ENCODE measurements around the gene NME9.

Gene NME9

GRCh38 chr3:138270245-138270644 is 59.4 kb downstream of the NME9 start:
- DNase-seq, result no peak

DNA sequence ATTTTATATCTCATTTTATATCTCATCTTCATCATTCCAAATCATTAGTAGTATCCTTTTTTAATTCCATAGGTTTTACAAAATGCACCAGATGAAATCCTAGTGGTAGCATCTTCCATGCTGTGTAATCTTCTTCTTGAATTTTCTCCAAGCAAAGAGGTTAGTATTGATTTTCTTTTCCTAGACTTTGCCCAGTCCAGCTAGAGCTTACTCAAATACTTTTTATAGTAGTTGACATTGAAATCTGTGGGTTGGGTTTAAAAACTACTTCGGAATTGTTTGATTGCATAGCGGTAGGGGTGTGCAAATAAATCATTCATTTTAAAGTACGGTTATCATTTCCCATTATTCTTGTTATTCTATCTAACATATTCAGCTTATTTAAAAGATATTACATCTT is 62.6 kb downstream of the NME9 start:
- no peak for DNase-seq

DNA sequence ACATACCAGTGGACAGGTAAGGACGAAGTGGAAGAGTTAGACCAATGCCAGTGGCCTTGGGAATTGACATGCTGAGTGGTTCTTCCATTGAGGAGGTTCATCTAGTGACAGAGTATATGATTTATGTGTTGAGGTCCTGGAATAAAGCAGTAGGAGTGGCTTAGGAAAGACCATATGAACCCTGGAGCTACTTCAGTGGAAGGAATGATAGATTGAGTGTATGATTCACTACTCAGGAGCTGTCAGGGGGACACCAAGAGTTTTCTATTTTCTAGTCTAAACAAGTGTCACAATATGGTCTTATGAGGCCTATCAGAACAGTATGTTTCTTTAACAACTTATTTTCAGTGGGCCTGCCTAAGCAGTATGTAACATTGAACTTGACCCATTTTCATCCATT is 63.9 kb downstream of the NME9 start:
- DNase-seq, result no peak

DNA sequence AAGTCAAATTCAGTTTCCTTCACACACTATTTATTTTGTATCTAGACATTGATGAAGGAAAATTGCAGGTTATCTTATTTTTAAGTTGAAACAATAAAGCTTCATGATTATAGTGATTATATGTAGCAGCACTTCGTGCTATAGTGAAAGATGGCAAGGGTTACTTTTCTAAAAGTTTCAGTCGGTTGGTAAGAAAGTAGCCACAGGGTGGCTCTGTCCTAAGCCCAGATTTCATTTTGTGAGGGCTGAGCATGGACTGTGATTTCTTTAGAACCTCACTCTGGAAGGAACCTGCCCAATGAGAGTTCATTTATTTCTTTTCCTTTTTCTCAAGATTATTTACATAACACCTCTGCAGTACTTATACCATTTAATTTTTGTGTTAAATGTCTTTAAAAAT is 66.5 kb downstream of the NME9 start:
- DNase-seq, result no peak

DNA sequence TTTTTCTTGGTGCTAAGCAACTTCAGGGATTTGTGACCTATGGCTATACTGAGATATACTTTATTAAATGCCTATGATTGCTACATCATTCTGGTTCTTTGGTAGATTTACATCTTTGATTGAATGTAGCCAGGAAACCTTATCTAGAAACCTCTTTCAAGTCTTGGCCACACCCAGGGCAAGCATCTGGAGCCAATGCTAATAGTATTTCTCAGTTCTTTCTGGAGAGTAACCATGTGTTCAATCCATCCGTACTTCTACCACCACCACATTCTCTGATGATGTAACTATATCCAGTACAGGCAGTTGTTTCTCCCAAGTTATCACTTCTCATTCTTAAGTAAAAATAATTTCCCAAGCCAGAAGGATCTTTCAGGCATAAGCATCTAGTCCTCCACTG is 69.0 kb downstream of the NME9 start:
- no peak for DNase-seq

DNA sequence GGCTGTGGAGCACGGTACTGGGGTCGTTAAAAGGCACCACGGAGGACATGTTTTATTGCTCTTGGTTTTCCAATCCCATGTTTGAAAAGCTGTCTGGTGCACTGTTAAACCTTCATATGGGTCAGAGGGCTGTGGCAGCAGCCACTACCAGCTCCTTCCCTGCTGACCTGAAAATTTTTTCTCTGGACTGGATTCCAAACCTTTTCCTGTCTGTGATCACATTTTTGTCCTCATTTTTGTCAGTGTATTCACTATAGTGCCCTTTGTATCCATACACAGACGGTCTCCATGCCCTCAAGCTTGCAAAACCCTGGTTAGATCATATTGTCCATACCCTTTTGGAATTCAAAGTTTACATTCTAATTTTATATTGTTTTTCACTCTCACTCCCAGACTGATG is 70.5 kb downstream of the NME9 start:
- no peak for DNase-seq

GRCh38 chr3:138257986-138258385 is 71.7 kb downstream of the NME9 start:
- DNase-seq, result no peak

DNA sequence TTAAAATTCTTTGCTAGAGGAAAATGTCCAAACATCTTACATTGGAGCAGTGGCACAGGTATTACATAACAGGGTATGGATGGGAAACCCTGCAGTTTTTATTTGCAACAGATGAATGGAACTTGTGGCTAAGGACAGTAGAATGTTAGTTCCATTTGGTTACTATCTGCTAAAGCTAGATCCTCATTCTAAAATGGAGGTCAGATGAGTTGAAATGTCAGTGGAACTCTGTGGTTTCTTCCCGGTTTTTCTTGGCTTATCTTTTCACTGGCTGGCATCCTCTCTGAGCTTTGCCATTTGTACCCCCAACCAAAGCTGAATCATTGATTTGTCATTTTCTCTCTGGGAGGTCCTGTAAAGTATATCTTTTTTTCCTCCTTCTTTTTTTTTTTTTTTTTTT is 73.6 kb downstream of the NME9 start:
- DNase-seq, result no peak

DNA sequence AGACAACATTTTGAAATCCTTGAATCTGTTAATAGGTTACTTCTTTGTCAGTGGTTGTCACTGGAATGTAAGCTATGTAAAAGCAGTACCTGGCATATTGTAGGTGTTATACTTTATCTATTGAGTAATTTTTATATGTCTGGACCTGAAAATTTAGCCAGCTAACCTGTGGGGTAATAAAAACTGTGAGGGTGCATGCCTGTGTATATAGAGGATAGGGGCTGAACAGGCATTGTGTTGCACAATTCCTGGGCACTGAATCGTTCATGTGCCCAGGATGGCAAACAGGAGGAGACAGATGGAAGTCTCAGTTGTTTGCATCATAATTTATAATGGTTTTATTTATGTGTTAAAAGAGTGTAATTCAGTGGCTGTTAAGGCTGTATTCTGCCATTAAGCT is 75.4 kb downstream of the NME9 start:
- no peak for DNase-seq

- no peak for DNase-seq
Measured at GRCh38 chr3:138253609-138254008, 76.0 kb downstream of the NME9 start.
